Naive B cell (primary cell): ENCODE measurements around the gene FYN. TPM values are rescaled to one million over a fixed set of nuclear protein-coding genes. Genes with fewer than 3 reads are reported as not detected.

Source experiments
- ATAC-seq, 2 donors: fragments of 150-1000 bp; cut with Tn5 transposase; 2 replicates each; pipeline ENCODE4 v1.10.0; 2021; ENCODE audit warnings: low read depth in 2 of 2, mild to moderate bottlenecking in 2 of 2, moderate library complexity in 2 of 2
- DNase-seq: peaks from one replicate; pipeline ENCODE4 v3.0.0; 2022
- H3K27ac Mint-ChIP-seq, 6 donors: one replicate each; pipeline ENCODE4 v1.8.0; 2020 to 2022; ENCODE audit warnings: mild to moderate bottlenecking in 6 of 6, mixed read lengths in 6 of 6, moderate library complexity in 5 of 6, inconsistent platforms in 2 of 6
- H3K27me3 Mint-ChIP-seq, 3 donors: one replicate each; pipeline ENCODE4 v1.8.0; 2021 to 2022; ENCODE audit warnings: mixed read lengths in 3 of 3, mild to moderate bottlenecking in 1 of 3
- H3K36me3 Mint-ChIP-seq, 2 donors: one replicate each; pipeline ENCODE4 v1.8.0; 2020 to 2022; ENCODE audit warnings: mixed read lengths in 2 of 2, inconsistent platforms in 1 of 2, mild to moderate bottlenecking in 1 of 2
- H3K4me1 Mint-ChIP-seq, 3 donors: one replicate each; pipeline ENCODE4 v1.8.0; 2020 to 2022; ENCODE audit warnings: mixed read lengths in 3 of 3, inconsistent platforms in 1 of 3, mild to moderate bottlenecking in 1 of 3, moderate library complexity in 1 of 3
- H3K4me3 Mint-ChIP-seq, 8 donors: one replicate each; pipeline ENCODE4 v1.8.0; 2020 to 2022; ENCODE audit warnings: mild to moderate bottlenecking in 8 of 8, mixed read lengths in 8 of 8, moderate library complexity in 8 of 8, inconsistent platforms in 2 of 8
- H3K9me3 Mint-ChIP-seq, 7 donors: one replicate each; pipeline ENCODE4 v1.8.0; 2020 to 2022; ENCODE audit warnings: mixed read lengths in 7 of 7, mild to moderate bottlenecking in 5 of 7, inconsistent platforms in 2 of 7, moderate library complexity in 1 of 7
- polyA plus RNA-seq, 6 donors: library from polyadenylated mRNA; unstranded; fragments of 300-500 nt; fragmentation: Illumina TruSeq; gene quantifications; one replicate each; pipeline ENCODE4 v1.2.3, GENCODE V29; 2021; ENCODE audit warnings: low read depth in 6 of 6

The FYN gene
- polyA plus RNA-seq, 6 donors from 2014 or later = 53.1 to 94.5 (median 78.7) TPM

GRCh38 chr6:111717621-111718020 is 155.6 kb downstream of the FYN start:
- Mint-ChIP-seq H3K27me3 (no peaks in the 10 kb centered on the region), H3K9me3 (no peaks in the 10 kb centered on the region), H3K27ac (peak overlapping the region in 1 of 6 donors; percentile 49), H3K4me3 (no peak overlapping the region), H3K36me3 (peaks cover 0 to 14% of the 10 kb centered on the region in 2 donors), H3K4me1 (peaks cover 10 to 17% (median 14%) of the 10 kb centered on the region in 3 donors)
- ATAC-seq (no peak), DNase-seq (no peak)

GRCh38 chr6:111716325-111716724 is 156.9 kb downstream of the FYN start:
- peaks cover 0 to 14% of the 10 kb centered on the region in 2 donors for H3K36me3 Mint-ChIP-seq
- H3K27ac Mint-ChIP-seq = no peak overlapping the region
- DNase-seq (no peak), ATAC-seq (no peak)
- no peaks in the 10 kb centered on the region for H3K9me3 Mint-ChIP-seq
- no peaks in the 10 kb centered on the region for H3K27me3 Mint-ChIP-seq
- H3K4me3 Mint-ChIP-seq = no peak overlapping the region
- peaks cover 0 to 6% (median 2%) of the 10 kb centered on the region in 3 donors for H3K4me1 Mint-ChIP-seq

- Mint-ChIP-seq H3K27ac (no peak overlapping the region), H3K27me3 (no peaks in the 10 kb centered on the region), H3K36me3 (peaks cover 0 to 14% of the 10 kb centered on the region in 2 donors), H3K4me1 (no peaks in the 10 kb centered on the region), H3K4me3 (no peak overlapping the region), H3K9me3 (no peaks in the 10 kb centered on the region)
- no peak for ATAC-seq
- DNase-seq = no peak
These were observed 157.9 kb downstream of the FYN start for GRCh38 chr6:111715321-111715720.

GRCh38 chr6:111714416-111715270 is 158.6 kb downstream of the FYN start:
- Mint-ChIP-seq H3K4me3 (no peak overlapping the region), H3K27ac (peak overlapping the region in 1 of 6 donors; percentile 62), H3K9me3 (no peaks in the 10 kb centered on the region), H3K36me3 (peaks cover 0 to 14% of the 10 kb centered on the region in 2 donors), H3K4me1 (peaks cover 0 to 6% (median 0%) of the 10 kb centered on the region in 3 donors), H3K27me3 (no peaks in the 10 kb centered on the region)
- DNase-seq (no peak), ATAC-seq (no peak)

GRCh38 chr6:111713811-111714210 is 159.4 kb downstream of the FYN start:
- H3K4me3 Mint-ChIP-seq = no peak overlapping the region
- no peaks in the 10 kb centered on the region for H3K9me3 Mint-ChIP-seq
- ATAC-seq = no peak
- H3K27me3 Mint-ChIP-seq = no peaks in the 10 kb centered on the region
- no peak overlapping the region for H3K27ac Mint-ChIP-seq
- H3K4me1 Mint-ChIP-seq = peaks cover 0 to 7% (median 0%) of the 10 kb centered on the region in 3 donors
- no peak for DNase-seq
- peaks cover 0 to 11% of the 10 kb centered on the region in 2 donors for H3K36me3 Mint-ChIP-seq

GRCh38 chr6:111713236-111713635 is 160.0 kb downstream of the FYN start:
- H3K9me3 Mint-ChIP-seq = no peaks in the 10 kb centered on the region
- no peak overlapping the region for H3K27ac Mint-ChIP-seq
- ATAC-seq (no peak), DNase-seq (no peak)
- no peak overlapping the region for H3K4me3 Mint-ChIP-seq
- H3K27me3 Mint-ChIP-seq = no peaks in the 10 kb centered on the region
- H3K36me3 Mint-ChIP-seq = peaks cover 0 to 5% of the 10 kb centered on the region in 2 donors
- peaks cover 0 to 7% (median 0%) of the 10 kb centered on the region in 3 donors for H3K4me1 Mint-ChIP-seq

GRCh38 chr6:111711984-111712752 is 161.1 kb downstream of the FYN start:
- no peaks in the 10 kb centered on the region for H3K27me3 Mint-ChIP-seq
- H3K4me1 Mint-ChIP-seq = peaks cover 0 to 7% (median 0%) of the 10 kb centered on the region in 3 donors
- peak overlapping the region in 1 of 6 donors; percentile 33 for H3K27ac Mint-ChIP-seq
- H3K4me3 Mint-ChIP-seq = no peak overlapping the region
- DNase-seq (no peak), ATAC-seq (no peak)
- peaks cover 0 to 5% of the 10 kb centered on the region in 2 donors for H3K36me3 Mint-ChIP-seq
- H3K9me3 Mint-ChIP-seq = no peaks in the 10 kb centered on the region

- H3K36me3 Mint-ChIP-seq = peaks cover 0 to 5% of the 10 kb centered on the region in 2 donors
- peaks cover 0 to 7% (median 0%) of the 10 kb centered on the region in 3 donors for H3K4me1 Mint-ChIP-seq
- H3K27ac Mint-ChIP-seq = no peak overlapping the region
- no peaks in the 10 kb centered on the region for H3K9me3 Mint-ChIP-seq
- DNase-seq (no peak), ATAC-seq (no peak)
- H3K27me3 Mint-ChIP-seq = no peaks in the 10 kb centered on the region
- no peak overlapping the region for H3K4me3 Mint-ChIP-seq
These were observed 161.8 kb downstream of the FYN start for GRCh38 chr6:111711476-111711875.

GRCh38 chr6:111710911-111711310 is 162.3 kb downstream of the FYN start:
- Mint-ChIP-seq H3K9me3 (no peaks in the 10 kb centered on the region), H3K27me3 (no peaks in the 10 kb centered on the region), H3K36me3 (peaks cover 0 to 5% of the 10 kb centered on the region in 2 donors), H3K4me3 (peak overlapping the region in 1 of 8 donors; percentile 15), H3K4me1 (peaks cover 0 to 7% (median 0%) of the 10 kb centered on the region in 3 donors), H3K27ac (peak overlapping the region in 1 of 6 donors; percentile 75)
- no peak for ATAC-seq
- DNase-seq = no peak

- no peak overlapping the region for H3K27ac Mint-ChIP-seq
- peak overlapping the region in 1 of 8 donors; percentile 15 for H3K4me3 Mint-ChIP-seq
- H3K27me3 Mint-ChIP-seq = no peaks in the 10 kb centered on the region
- ATAC-seq (no peak), DNase-seq (no peak)
- H3K4me1 Mint-ChIP-seq = peaks cover 0 to 7% (median 0%) of the 10 kb centered on the region in 3 donors
- H3K9me3 Mint-ChIP-seq = no peaks in the 10 kb centered on the region
- H3K36me3 Mint-ChIP-seq = peaks cover 0 to 5% of the 10 kb centered on the region in 2 donors
These were observed 162.8 kb downstream of the FYN start for GRCh38 chr6:111710439-111710838.

GRCh38 chr6:111709615-111710398 is 163.4 kb downstream of the FYN start:
- ATAC-seq (peak; percentile 89 to 99), DNase-seq (peak; percentile 61)
- Mint-ChIP-seq H3K9me3 (no peaks in the 10 kb centered on the region), H3K4me3 (peak overlapping the region in 4 of 8 donors; percentile 19 to 66 (median 43)), H3K36me3 (peaks cover 0 to 5% of the 10 kb centered on the region in 2 donors), H3K27ac (peak overlapping the region in 2 of 6 donors; percentile 38 to 56), H3K4me1 (peaks cover 0 to 7% (median 0%) of the 10 kb centered on the region in 3 donors), H3K27me3 (no peaks in the 10 kb centered on the region)

- no peak overlapping the region for H3K4me3 Mint-ChIP-seq
- peaks cover 0 to 4% of the 10 kb centered on the region in 2 donors for H3K36me3 Mint-ChIP-seq
- peaks cover 0 to 7% (median 0%) of the 10 kb centered on the region in 3 donors for H3K4me1 Mint-ChIP-seq
- no peaks in the 10 kb centered on the region for H3K9me3 Mint-ChIP-seq
- DNase-seq (no peak), ATAC-seq (no peak)
- H3K27me3 Mint-ChIP-seq = no peaks in the 10 kb centered on the region
- no peak overlapping the region for H3K27ac Mint-ChIP-seq
These were observed 164.1 kb downstream of the FYN start for GRCh38 chr6:111709201-111709600.

- no peak overlapping the region for H3K27ac Mint-ChIP-seq
- H3K4me1 Mint-ChIP-seq = peaks cover 0 to 7% (median 0%) of the 10 kb centered on the region in 3 donors
- H3K27me3 Mint-ChIP-seq = no peaks in the 10 kb centered on the region
These were observed 165.5 kb downstream of the FYN start for GRCh38 chr6:111707773-111708172.

More at GRCh38 chr6:111707773-111708172, 165.5 kb downstream of the FYN start:
- Mint-ChIP-seq H3K9me3 (no peaks in the 10 kb centered on the region), H3K4me3 (no peak overlapping the region), H3K36me3 (peaks cover 0 to 15% of the 10 kb centered on the region in 2 donors)
- no peak for DNase-seq
- ATAC-seq = no peak
